GM12801 (cell line): ENCODE results near the gene CIAO3.

Experiments
- CTCF ChIP-seq: IDR thresholded peaks from one replicate; pipeline ENCODE4 v1.5.1; 2011; ENCODE audit warnings: control low read depth; ENCODE audit not compliant: insufficient read length; ENCODE audit errors: extremely low read depth

CIAO3 gene

GRCh38 chr16:684071-684794 lies 56.6 kb downstream of the CIAO3 start, which contains the start of gene JMJD8:
JMJD8 (minus strand) TSS chr16:684334; CDS start chr16:684319, 15 bp downstream.
- TF ChIP-seq CTCF: no peak

DNA sequence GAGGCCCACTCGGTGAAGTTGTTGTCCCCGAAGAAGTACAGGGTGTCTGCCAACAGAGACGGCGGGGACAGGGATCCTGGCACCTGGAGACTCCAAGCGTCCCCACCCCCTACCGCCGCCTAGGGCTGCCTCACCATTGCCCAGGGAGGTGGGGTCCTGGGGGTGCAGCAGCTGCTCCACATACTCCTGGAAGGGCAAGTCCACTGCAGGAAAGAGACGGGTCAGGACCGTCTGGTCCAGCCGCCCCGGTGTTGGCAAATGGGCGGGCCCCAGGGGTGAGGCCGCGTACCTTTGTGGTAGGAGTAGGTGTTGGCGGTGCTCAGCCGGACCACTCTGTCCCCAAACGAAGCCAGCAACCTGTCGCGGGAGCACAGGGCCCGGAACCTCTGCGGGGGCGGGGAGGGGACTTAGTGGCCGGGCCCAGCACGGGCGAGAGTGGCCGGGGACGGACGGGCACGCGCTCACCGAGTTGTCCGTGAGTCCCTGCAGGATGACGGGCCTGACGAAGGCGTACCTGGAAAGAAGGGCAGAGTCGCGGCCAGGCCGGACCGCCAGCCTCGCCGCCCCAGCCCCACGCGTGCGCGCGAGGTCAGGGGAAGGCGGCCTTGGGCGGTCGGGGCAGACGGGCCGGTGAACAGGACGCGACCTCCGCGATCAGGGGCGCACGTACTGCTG lies 57.3 kb downstream of the CIAO3 start:
- TF ChIP-seq CTCF: no peak

DNA sequence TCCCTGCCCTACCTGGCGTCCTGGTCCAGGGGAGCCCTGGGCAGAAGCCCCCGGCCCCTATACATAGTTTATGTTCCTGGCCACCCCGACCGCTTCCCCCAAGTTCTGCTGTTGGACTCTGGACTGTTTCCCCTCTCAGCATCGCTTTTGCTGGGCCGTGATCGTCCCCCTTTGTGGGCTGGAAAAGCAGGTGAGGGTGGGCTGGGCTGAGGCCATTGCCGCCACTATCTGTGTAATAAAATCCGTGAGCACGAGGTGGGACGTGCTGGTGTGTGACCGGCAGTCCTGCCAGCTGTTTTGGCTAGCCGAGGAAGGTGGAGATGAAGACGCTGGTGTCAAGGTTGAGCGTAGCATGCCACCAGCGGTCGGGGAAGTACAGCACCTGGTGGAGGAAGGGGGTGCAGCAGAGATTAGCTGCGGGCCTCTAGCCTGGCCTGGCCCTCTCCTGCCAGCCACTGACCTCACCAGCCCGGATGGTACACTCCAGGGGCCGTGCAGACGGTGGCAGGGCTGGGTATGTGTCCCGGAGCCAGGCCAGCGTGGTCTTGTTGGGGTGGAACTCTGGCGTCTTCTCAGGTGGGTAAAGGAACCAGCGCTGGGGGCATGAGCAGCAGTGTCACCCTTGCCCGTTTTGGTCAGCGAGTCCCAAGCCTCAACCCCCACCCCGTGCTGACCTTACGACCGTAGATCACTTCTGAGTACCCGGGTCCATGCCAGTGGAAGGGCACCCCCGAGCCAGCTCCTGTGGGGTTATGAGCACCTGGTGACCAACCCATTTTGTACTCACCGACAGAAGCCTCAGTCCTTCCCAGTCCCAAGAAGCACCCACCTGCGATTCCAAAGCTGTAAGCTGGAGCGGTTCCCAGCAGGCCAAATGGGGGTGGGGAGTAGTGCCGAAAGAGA lies 58.1 kb downstream of the CIAO3 start:
- TF ChIP-seq CTCF: no peak

GRCh38 chr16:681746-682427 lies 58.9 kb downstream of the CIAO3 start:
- no peak for TF ChIP-seq CTCF

GRCh38 chr16:680967-681745 lies 59.6 kb downstream of the CIAO3 start:
- TF ChIP-seq CTCF: no peak

DNA sequence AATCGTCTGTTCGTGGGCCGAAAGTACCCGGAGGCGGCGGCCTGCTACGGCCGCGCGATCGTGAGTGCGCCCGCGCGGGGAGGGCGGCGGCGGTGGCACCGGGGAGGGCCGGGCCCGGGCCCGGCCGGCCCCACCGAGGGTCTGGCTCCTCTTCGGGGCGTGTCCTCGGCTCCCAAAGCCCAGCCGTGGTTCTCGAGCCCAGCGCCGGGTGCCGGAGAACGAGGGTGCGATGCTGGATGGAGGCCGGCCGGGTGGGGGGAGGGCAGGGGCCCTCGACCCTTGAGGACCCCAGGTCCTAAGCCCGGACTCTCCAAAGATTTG lies 60.2 kb downstream of the CIAO3 start:
- no peak for TF ChIP-seq CTCF
